ENCODE results near the gene GPC3.

GPC3 gene

GRCh38 chrX:133971586-133971985 lies 13.8 kb downstream of the GPC3 start:
- H3K4me1 ChIP-seq (ENCODE audit: control insufficient read depth, insufficient read depth, low read length), result no peaks in the 10 kb centered on the region; the same call in 1 of the 2 replicates
- no peak overlapping the region for H3K27ac ChIP-seq (ENCODE audit: extremely low read depth, low read depth, low read length)
- no peak for TF ChIP-seq ZNF391 (tag by site-specific recombination; IDR thresholded peaks at IDR 0.05; ENCODE audit: borderline replicate concordance, low read depth)
- TF ChIP-seq ZNF274 (IDR thresholded peaks at IDR 0.05; ENCODE audit: low read length), result no peak
- TF ChIP-seq ZNF274 (tag by site-specific recombination; IDR thresholded peaks at IDR 0.05; ENCODE audit: borderline replicate concordance), result no peak
- TF ChIP-seq KLF7 (tag by site-specific recombination; IDR thresholded peaks at IDR 0.05; ENCODE audit: borderline replicate concordance), result no peak
- no peak for TF ChIP-seq ZNF670 (tag by site-specific recombination; IDR thresholded peaks at IDR 0.05; ENCODE audit: low read depth)
- no peak for TF ChIP-seq ZNF555 (tag by site-specific recombination; conservative IDR thresholded peaks at IDR 0.05)
- TF ChIP-seq ZBTB11 (tag by site-specific recombination; conservative IDR thresholded peaks at IDR 0.05; ENCODE audit: low read depth), result no peak
- no peak for TF ChIP-seq ZNF518A (tag by site-specific recombination; conservative IDR thresholded peaks at IDR 0.05; ENCODE audit: low read depth)
- no peak for TF ChIP-seq ZFP41 (tag by site-specific recombination; IDR thresholded peaks at IDR 0.05; ENCODE audit: borderline replicate concordance)
- no peak for TF ChIP-seq ZNF629 (tag by site-specific recombination; IDR thresholded peaks at IDR 0.05)
- no peak for TF ChIP-seq ZNF48 (tag by site-specific recombination; IDR thresholded peaks at IDR 0.05)
- TF ChIP-seq ZSCAN16 (tag by site-specific recombination; IDR thresholded peaks at IDR 0.05), result no peak
- TF ChIP-seq ZNF148 (tag by site-specific recombination; IDR thresholded peaks at IDR 0.05; ENCODE audit: borderline replicate concordance), result no peak
- no peak for TF ChIP-seq GLIS2 (tag by site-specific recombination; IDR thresholded peaks at IDR 0.05)
- no peak for TF ChIP-seq ZNF354C (tag by site-specific recombination; IDR thresholded peaks at IDR 0.05; ENCODE audit: borderline replicate concordance, low read depth)
- TF ChIP-seq ZNF837 (tag by site-specific recombination; IDR thresholded peaks at IDR 0.05), result no peak
- no peak for TF ChIP-seq REPIN1 (tag by site-specific recombination; IDR thresholded peaks at IDR 0.05; ENCODE audit: low read depth)
- H3K36me3 ChIP-seq (ENCODE audit: control insufficient read depth in 2 of 2, insufficient read depth in 1 of 2, low read length in 2 of 2), result no peaks in the 10 kb centered on the region
- H3K9me3 ChIP-seq (ENCODE audit: control insufficient read depth, insufficient read depth, low read depth, low read length), result no peaks in the 10 kb centered on the region
- ChIA-PET CTCF (interaction anchor here (0.5 to 0.9 kb wide), 3 partner anchors 50 to 210 kb away, joined by 3 read pairs; no protein-coding TSS in a partner anchor), POLR2A (interaction anchor here (0.6 kb wide), 1 partner anchor 33 kb away, joined by 3 read pairs; no protein-coding TSS in a partner anchor)
- no peak overlapping the region for H3K4me3 ChIP-seq (ENCODE audit: low read depth, low read length)

All from HEK293 (cell line).